ENCODE measurements around the gene IRF3.

GRCh38 chr19:49616945-49617344, 48.7 kb downstream of the IRF3 start:
- no peak for TF ChIP-seq CTCF (IDR thresholded peaks at IDR 0.05)
- TF ChIP-seq POLR2A (IDR thresholded peaks at IDR 0.05), result no peak

Data from transverse colon (tissue), 3 donors.